Middle frontal gyrus (tissue), 1 donor: ENCODE results near the gene KIFC3.
"Not testable (repeated sequence)": the region's sequence is repeated elsewhere in the genome, so short reads cannot be mapped to it uniquely, and the experiment has no call there.

Source experiments
- DNase-seq: peaks from one replicate; pipeline ENCODE4 v3.0.0-alpha.2; 2015; ENCODE audit warnings: low spot score; ENCODE audit errors: extremely low spot score

Gene KIFC3

DNA sequence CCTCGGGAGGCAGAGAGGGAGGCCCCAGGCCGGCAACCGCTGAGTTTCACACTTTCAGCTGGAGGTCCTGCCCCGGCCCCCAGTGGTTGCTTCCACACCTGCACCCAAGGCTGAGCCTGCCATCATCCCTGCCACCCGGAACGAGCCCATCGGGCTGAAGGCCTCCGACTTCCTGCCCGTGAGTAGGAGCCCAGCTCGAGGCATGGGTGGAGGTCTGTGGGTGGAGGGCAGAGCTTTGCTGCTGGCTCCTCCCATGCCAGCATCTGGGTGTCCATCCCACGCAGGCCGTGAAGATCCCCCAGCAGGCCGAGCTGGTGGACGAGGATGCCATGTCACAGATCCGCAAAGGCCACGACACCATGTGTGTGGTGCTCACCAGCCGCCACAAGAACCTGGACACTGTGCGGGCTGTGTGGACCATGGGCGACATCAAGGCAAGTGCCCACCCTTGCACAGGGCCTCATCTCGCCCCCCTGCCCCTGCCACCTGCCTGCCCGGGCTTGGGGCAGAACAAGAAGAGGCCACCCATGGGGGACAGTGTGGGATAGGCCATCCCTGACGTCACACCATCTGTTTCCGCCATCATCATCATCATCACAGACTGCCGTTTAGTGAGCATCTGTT is 47.1 kb downstream of the KIFC3 start:
- DNase-seq, result no peak

DNA sequence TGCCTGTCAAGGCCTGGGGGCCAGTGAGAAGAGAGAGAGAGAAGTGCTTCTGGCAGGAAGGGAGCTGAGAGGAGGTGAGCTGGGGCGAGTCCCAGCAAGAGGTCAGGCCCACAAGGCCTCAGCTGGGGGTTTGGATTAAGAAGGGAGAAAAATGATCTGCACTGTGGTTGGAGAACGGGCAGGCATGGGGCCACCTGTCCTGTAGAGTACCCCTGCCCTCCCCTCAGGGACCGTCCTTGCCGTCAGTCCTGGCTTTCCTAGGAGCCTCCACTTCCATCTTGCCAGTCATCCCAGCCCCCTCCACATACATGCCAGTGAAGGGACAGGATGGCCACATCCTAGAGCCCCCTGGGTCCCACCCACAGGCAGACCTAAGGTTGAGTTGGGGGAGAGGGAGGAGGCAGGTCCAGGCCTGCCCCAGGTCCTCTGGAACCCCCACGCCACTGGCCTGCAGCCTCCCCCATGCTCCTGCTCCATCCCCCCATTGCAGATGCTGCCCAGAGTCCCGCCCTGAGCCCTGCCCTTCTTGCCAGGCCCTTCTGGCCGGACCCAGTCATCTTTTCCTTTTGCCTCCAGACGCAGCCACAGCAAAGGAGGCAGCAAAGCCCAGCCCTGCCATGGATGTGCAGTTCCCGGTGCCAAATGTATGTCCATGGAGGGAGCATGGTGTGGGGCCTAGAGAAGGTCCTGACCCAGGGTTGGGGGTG is 47.8 kb downstream of the KIFC3 start:
- DNase-seq, result no peak

DNA sequence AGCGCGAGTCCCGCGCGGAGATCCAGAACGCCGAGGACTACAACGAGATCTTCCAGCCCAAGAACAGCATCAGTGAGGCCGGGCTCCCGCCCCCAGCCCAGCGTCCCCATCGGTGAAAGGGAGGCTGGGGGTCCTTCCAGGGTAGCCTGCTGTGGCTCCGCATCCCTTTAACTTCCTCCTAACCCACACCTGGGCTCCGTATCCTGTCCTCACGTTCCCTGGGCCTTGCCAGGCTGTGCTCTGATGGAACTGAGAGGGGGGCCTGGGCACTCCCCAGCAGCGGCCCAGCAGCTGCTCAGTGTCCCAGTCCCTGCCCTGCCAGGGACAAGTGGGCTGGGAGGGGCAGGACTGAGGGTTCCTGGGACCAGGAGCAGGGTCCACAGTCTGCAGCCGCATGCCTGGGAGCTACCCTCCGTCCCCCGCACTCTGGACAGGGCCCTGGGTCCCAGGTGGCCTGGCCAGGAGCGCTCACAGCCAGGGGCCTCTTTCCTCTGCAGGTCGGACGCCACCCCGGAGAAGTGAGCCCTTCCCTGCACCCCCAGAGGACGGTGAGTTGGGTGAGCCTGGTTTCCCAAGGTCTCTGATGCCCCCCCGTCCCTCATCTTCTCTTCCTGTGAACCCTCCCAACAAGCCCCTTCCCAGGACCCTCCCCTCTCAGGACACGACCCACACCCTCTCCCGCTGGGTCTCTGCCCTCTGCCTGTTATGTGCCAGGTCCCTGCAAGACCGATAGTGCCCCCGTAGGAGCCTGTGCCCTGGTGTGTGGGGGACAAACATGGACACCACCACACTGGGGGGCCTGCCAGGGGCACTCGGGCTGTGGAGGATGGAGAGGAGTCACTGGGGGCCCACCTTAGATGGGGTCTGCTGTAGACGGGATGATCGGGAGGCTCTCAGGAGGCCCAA is 48.6 kb downstream of the KIFC3 start:
- no peak for DNase-seq

DNA sequence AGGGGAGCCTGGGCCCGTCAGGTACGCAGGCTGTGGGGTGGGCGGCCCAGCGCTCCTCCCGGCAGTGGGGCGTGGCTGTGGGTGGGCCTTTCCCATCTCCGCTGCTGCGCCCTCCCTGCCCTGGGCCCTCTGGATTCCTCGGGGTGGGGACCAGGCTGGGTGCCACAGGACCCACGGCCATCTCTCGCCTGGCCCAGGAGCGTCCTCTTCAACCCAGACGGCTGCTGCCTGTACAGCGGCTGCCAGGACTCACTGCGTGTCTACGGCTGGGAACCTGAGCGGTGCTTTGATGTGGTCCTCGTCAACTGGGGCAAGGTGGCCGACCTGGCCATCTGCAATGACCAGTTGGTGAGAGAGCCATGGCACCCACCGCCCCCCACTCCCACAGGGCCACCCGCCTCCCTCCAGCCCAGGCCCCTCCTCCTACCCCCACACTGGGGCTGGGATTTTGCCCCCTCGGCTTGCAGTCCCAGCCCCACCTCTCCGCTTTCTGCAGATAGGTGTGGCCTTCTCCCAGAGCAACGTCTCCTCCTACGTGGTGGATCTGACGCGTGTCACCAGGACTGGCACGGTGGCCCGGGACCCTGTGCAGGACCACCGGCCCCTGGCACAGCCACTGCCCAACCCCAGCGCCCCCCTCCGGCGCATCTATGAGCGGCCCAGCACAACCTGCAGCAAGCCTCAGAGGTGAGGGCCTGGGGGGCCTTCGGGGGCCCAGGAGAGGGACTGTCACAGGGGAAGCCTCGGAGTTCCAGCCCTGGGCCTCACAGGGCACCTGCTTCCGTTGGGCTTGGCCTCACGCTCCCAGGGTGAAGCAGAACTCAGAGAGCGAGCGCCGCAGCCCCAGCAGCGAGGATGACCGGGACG is 49.5 kb downstream of the KIFC3 start:
- DNase-seq, result no peak

DNA sequence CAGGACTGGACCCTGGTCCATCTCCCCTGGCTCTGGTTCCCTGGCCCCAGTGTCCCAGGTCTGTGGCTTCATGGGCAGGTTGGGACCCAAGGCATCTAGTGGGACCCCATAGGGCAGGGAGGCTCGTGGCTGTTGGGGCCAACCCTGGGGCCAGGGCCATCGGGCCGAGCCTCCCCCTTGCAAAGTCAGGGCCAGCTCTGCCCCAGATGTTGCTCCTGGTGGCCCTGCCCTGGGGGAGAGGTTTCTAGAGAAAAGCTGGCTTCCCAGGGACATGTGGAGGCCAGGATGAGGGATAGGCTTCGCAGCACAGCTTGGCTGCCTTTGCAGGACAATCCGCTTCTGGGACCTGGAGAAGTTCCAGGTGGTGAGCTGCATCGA is 50.1 kb downstream of the KIFC3 start:
- no peak for DNase-seq

DNA sequence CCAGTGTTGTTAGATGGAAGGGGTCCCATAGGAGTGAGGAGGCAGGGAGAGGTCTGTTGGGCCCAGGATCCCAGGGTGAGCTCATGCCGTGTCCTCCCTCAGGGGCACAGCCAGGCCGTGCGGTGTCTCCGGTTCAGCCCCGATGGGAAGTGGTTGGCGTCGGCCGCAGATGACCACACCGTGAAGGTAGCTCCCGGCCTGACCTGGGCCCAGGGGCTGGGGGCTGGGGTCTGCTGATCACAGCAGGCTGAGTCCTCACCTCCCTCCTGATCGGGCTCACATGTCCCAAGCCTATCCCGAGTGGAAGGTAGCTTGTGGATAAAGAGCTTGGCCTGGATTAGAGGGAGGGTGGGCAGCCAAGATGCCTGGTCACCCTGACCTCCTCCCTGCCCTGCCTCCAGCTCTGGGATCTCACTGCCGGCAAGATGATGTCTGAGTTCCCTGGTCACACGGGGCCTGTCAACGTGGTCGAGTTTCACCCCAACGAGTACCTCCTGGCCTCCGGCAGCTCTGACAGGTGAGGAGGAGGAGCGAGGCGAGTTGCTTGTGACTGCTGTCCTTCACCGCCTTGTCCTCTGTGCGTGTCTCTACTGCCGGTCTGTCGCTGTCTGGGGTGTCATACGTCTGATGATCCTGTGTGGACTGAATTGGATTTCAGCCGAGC is 50.6 kb downstream of the KIFC3 start:
- DNase-seq, result no peak

DNA sequence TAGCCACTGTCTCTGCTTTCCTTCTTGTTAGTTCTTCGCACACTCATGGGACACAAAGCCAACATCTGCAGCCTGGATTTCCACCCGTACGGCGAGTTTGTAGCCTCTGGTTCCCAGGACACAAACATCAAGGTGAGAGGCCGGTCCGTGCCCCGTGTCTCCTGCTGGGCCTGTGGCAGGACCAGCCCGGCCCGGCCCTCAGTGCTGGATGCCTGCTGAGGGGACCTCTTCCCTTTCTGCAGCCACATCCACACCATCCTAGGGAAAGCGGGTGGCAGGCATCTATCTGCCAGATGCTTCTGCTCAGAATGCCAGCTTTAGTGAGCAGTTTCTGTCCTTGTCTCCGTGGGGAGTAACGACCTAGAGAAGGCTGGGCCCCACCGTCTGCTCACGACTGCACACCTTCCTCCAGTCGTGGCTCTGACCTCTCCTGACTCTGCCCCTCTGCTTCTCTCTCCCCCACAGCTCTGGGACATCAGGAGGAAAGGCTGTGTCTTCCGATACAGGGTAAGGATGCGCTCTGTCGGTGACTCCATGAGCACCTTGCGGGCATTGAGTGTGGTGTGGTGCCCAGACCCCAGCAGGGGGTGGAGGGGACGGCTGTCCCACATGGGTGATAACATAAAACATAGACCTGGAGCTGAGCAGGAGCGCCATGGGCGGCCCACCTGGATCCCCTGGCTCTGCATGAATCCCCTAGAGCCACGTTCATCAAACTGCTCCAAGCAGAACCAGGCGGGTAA is 51.3 kb downstream of the KIFC3 start:
- DNase-seq, result no peak

DNA sequence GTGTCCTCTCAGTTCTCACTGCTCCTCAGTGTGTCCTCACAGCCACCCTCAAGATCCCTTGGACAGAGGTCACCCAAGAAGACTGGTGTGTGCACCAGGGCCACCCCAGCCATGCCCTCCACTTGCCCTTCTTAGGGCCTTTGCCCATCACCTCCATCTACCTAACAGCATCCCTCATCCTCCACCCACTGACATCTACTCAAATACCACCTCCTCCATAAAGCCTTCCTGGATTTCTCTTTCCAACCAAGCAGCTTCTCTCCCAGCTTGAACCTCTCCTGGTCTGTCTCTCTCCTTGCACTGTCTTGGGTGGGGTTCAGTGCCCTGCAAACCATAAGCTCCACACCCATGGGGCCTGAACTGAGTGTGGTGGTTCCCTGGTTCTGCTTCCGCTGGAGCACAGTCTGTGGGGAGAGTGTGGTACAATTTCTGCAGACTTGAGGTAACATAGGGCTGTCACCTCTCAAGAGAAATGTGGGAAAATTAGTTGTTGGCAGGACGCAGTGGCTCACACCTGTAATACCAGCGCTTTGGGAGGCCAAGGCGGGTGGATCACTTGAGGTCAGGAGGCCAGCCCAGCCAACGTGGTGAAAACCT is 52.3 kb downstream of the KIFC3 start:
- no peak for DNase-seq

DNA sequence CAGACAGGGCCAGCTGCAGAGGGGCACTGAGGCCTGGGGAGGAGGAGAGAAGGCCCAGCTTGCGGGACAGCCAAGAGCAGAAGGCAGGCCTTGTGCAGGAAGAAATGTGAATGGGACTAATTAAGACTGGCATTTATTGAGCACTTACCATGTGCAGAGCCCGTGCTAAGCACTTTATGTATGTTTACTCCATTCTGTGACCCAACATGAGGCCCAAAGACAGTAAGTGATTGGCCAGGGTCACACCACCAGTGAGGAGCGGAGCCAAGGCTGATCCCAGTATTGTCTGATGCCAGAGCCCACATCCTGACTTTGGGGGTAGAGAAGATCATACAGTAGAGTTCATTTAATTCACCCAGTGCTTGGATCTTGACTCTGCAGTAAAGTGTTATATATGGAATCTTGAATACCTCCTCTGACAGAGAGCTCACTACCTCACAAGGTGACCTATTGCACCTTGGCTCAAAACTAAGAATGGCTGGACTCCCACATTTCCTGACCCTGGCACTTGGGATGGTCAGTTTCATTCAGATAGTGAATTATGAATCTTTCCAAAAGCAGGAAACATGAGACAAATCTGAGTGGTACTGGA is 53.1 kb downstream of the KIFC3 start:
- no peak for DNase-seq

DNA sequence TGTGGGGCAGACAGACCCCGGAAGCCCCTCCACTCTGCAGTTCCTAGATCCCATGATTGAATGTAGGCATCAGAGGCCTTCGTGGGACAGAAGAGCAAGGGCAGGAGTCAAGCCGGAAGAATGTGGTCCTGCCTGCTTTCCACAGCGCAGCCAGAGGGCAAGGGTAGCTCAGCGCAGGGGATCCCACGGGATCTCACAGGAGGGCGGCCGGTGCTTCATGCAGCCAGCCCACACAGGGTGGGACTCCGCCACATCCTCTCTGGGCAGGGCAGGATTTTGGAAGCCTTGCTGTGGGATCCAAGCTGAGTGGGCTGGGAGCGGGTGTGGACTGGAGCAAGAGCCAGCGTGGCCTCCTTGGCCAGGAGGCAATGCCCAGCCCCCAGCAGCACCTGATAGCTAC is 53.7 kb downstream of the KIFC3 start:
- no peak for DNase-seq

DNA sequence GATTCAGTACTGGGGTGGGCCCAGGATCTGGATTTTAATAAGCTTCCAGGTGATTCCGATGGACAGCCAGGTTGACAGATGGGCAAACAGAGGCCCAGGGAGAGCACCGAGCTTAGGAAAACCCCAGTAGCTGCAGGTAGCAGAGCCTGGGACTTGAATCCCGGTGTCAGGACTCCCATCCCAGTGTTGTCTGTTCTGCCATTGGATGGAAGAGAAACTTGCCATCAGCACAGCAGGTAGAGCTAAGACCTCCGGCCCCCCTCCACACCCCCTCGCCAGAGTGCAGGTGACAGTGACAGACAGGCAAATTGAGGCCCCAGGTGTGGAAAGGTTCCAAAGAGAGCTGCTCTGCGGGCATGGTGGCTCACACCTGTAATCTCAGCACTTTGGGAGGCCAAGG is 54.3 kb downstream of the KIFC3 start:
- DNase-seq, result no peak

DNA sequence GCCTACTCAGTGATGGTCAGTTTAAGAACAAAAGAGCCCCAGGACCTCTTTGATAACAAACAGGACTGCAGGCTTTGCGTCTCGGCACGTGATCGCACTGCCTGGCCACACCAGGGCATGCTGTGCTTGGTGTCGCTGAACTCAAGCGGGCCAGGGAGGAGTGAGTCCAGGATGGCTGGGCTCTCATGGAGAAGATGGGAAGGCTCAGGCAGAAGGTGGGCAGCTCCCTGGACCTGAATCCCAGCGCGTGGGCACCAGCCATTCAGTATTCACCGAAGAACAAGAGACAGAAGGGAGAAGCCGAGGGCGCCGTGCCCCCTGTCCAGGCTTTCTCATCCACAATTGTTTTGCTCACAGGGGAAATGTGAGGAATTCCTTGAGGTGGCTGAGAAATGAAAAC is 54.8 kb downstream of the KIFC3 start:
- DNase-seq, result no peak

DNA sequence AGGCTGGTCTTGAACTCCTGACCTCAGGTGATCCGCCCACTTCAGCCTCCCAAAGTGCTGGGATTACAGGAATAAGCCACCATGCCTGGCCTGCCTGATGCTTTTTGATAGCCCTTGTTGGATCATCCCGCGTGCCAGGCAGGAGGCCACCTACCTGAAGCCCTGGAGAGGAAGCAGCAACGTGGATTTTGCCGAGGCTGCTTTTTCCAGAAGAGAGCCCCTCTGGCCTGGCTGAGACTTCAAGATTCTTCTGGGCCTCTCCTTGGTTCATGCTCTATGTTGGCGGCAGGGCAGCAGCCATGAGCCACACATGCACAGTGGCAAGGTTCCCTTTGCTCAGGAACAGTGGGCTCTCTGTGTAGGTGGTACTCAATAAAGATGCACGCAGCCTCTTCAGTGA is 55.2 kb downstream of the KIFC3 start:
- DNase-seq, result no peak

DNA sequence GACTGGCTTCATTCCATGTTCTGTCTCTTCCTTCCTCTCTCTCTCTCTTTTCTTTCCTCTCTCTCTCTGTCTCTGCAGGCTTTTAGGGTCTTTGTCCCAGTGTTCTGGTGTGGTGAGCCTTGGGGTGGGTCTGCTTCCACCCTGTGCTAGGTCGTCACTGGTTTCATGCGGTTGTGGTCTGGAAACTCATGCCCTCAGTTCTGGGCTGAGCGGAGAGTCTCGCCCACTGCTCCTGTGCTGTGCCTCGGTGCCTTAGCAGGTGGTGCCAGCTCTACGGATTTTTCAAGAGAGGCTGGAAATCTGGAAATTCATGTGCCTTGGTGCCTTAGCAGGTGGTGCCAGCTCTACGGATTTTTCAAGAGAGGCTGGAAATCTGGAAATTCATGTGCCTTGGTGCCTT is 56.0 kb downstream of the KIFC3 start:
- not testable (repeated sequence) for DNase-seq

DNA sequence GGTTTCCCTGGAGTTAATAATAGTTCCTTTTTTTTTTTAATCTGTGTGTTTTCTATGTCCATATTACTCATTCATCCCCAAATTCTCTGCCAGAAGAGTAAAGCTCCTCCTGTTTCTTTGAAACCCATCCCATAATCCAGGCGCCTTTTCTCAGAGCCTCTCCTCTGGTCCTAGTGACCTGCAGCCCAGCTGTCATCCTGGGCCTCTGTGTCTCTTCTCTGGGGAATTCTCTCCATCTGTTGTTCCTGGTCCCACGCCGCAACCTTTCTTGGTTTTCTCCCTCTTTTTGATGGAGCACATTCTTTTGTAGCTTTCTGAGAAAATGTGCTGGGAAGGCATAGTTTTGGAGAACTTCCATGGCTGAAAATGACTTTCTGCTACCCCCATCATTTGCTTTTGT is 56.5 kb downstream of the KIFC3 start:
- DNase-seq, result no peak

DNA sequence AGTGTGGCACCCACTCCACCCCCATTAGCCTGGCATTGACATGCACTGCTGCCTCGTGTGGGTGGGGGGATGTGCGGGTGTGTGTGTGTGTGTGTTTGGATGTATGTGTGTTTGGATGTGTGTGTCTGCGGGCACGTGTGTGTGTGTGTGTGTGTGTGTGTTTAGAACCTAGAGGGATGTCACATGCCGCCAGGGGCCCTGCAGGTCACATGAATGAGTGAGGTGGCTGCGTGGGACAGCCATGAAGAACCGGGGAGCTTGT is 57.7 kb downstream of the KIFC3 start:
- DNase-seq, result no peak

DNA sequence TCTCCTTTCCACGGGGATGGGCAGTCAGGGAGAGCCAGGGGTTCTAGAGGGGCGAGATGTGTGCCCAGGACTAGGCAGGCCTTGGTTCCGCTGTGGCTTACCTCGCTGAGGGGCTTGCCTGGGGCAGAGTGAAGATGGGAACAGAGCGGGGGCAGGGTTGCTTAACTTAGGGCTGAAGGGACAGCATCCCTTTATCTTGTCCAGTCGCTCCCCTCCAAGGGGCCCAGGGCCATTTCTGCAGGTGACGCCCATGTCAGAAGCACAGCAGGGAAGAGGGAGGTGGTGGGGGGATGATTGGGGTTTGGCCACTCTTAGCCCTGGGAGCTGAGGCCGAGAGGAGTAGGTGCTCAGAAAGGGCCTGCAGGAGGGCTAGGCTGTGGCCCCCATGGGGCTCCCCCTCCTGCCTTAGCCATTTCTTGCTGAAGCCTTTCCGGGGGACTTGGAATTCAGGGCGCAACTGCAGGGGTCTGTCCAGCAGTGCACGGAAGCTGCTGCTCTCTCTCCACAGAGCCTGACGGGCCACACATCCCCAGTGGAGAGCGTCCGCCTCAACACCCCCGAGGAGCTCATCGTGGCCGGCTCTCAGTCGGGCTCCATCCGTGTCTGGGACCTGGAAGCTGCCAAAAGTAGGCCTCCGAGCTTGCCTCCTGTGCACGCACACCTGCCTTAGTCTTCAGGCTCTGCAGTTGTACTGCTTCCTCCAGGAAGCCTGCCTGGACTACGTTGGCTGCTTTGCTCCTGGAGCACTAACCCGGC is 58.2 kb downstream of the KIFC3 start:
- no peak for DNase-seq

DNA sequence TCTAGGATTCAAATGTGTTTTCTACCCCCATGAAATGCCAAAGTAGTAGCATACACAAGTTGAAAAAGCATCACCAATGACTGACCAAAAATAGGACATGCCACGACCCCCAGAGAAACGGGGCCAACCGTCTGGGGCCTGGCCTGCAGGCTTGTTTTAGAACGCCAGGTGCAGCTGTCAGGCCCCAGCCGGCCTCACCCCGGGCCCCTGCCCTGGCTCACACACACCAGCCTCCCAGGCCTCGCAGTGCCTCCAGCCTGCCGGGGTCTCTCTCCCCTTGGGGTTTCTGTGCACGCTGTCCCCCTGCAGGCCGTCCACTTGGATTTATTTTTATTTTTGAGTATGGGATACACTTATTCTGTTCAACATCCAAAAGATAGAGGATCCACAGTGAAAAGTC is 58.8 kb downstream of the KIFC3 start:
- DNase-seq, result no peak

DNA sequence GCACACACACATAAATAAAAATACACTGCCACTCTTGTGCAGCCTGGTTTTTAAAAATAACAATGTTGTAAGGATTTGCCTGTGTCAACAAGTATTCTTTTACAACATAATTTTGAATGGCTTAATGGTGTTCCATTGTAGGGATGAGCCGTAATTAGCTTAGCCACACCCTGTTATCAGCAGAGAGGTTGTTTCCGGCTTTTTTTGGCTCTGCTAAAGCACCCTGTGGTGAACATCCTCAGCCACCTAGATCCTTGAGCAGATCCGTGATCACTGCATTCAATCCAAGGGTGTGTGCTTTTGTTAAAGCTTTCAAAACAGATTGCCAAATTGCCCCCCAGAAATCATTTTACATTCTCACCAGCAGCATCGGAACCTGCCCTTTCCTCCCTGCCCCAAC is 59.7 kb downstream of the KIFC3 start:
- no peak for DNase-seq
